Ishikawa (cell line): ENCODE measurements around the gene OTUD3.

Source experiments
- CEBPB ChIP-seq: IDR thresholded peaks from 2 replicates; pipeline ENCODE4 v1.6.1; 2012
- CREB1 ChIP-seq: IDR thresholded peaks from 2 replicates; pipeline ENCODE4 v1.6.1; 2012; ENCODE audit warnings: low read depth
- EGR1 ChIP-seq: IDR thresholded peaks from 2 replicates; pipeline ENCODE4 v1.6.1; 2012
- EP300 ChIP-seq: IDR thresholded peaks from 2 replicates; pipeline ENCODE4 v1.6.1; 2012; ENCODE audit warnings: borderline replicate concordance
- FOXM1 ChIP-seq: IDR thresholded peaks from 2 replicates; pipeline ENCODE4 v1.6.1; 2012; ENCODE audit warnings: low read depth, borderline replicate concordance
- MAX ChIP-seq: IDR thresholded peaks from 2 replicates; pipeline ENCODE4 v1.6.1; 2012
- NFIC ChIP-seq: IDR thresholded peaks from 2 replicates; pipeline ENCODE4 v1.6.1; 2012
- RAD21 ChIP-seq: IDR thresholded peaks from 2 replicates; pipeline ENCODE4 v1.6.1; 2012; ENCODE audit warnings: low read depth
- REST ChIP-seq: IDR thresholded peaks from 2 replicates; pipeline ENCODE4 v1.6.1; 2012; ENCODE audit warnings: low read depth, mild to moderate bottlenecking
- TAF1 ChIP-seq: IDR thresholded peaks from 2 replicates; pipeline ENCODE4 v1.6.1; 2012; ENCODE audit warnings: low read depth, mild to moderate bottlenecking
- TCF12 ChIP-seq: IDR thresholded peaks from 2 replicates; pipeline ENCODE4 v1.6.1; 2012; ENCODE audit warnings: low read depth
- TEAD4 ChIP-seq: IDR thresholded peaks from 2 replicates; pipeline ENCODE4 v1.6.1; 2012
- USF1 ChIP-seq: IDR thresholded peaks from 2 replicates; pipeline ENCODE4 v1.6.1; 2012
- YY1 ChIP-seq: IDR thresholded peaks from 2 replicates; pipeline ENCODE4 v1.6.1; 2012; ENCODE audit warnings: low read depth
- ZBTB7A ChIP-seq: IDR thresholded peaks from 2 replicates; pipeline ENCODE4 v1.6.1; 2012; ENCODE audit warnings: low read depth

The OTUD3 gene

GRCh38 chr1:19910650-19911049, 28.5 kb downstream of the OTUD3 start:
- TF ChIP-seq RAD21 (no peak), CREB1 (no peak), NFIC (no peak), CEBPB (no peak), MAX (no peak), USF1 (no peak), TAF1 (no peak), EP300 (no peak), EGR1 (no peak), REST (no peak), ZBTB7A (no peak), YY1 (no peak), TCF12 (no peak), FOXM1 (no peak)

GRCh38 chr1:19918057-19918456, 35.9 kb downstream of the OTUD3 start:
- no peak for TF ChIP-seq NFIC
- TF ChIP-seq RAD21, result peak; percentile 96
- no peak for TF ChIP-seq YY1
- TF ChIP-seq EP300, result no peak

GRCh38 chr1:19920132-19920710, 38.0 kb downstream of the OTUD3 start:
- no peak for TF ChIP-seq CEBPB
- no peak for TF ChIP-seq MAX
- no peak for TF ChIP-seq ZBTB7A
- TF ChIP-seq TCF12, result no peak
- TF ChIP-seq RAD21, result no peak
- no peak for TF ChIP-seq REST
- TF ChIP-seq TEAD4, result no peak
- TF ChIP-seq CREB1, result no peak
- no peak for TF ChIP-seq NFIC
- TF ChIP-seq TAF1, result no peak
- no peak for TF ChIP-seq YY1
- no peak for TF ChIP-seq EP300
- no peak for TF ChIP-seq USF1
- no peak for TF ChIP-seq EGR1
- TF ChIP-seq FOXM1, result no peak

- no peak for TF ChIP-seq TCF12
- TF ChIP-seq ZBTB7A, result no peak
These were observed 39.1 kb downstream of the OTUD3 start for GRCh38 chr1:19921310-19921709.

- TF ChIP-seq USF1 (no peak), REST (no peak), RAD21 (no peak), TEAD4 (no peak), NFIC (no peak), CREB1 (no peak), CEBPB (no peak), YY1 (no peak)
These were observed 40.0 kb downstream of the OTUD3 start for GRCh38 chr1:19922015-19922688.
